GM04503 (cell line): ENCODE results near the gene FEM1C.

Source experiments
- DNase-seq: peaks from one replicate; pipeline ENCODE4 v3.0.0-alpha.2; 2012; ENCODE audit warnings: low read depth

Gene FEM1C

DNA sequence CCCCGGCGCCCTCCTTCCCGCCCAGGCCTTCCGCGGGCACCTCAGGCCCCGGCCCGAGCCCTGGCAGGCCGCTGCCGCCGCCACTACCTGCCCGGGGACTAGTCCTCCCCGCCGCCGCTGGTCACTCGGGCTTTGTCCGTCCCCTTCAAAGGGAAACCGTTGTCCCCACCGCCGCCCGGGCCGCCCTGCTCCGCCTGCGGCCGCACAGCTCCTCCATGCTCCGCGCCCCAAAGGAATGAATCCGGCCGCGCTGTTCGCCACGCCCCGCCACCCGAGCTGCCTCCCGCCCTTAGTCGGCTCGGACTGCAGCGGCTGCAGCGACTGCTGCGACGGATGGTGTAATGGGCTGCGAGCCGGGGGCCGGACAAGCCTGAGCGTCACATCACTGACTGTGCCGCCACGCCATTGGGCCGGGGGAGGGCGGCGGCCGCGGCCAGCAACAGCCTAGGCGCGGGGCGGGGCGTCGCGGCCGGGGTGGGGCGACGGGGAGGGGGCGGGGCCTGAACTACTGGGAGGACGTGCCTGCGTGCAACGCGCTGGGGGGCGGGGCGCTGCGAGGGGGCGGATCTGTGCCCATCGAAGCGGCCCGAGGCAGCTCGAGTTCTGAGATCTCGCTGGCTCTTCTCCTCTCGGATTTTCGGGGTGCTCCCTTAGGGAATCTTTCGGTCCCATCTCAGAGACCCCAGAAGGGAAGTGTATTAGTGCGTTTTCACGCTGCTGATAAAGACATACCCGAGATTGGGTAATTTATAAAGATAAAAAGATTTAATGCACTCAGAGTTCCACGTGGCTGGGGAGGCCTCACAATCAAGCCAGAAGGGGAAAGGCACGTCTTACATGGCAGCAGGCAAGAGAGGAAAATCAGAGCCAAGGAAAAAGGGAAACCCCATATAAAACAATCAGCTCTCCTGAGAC lies at the start of gene FEM1C:
Gene FEM1C (minus strand): TSS at position 340 of the 915 bp plus-strand sequence. CDS start 1,282 bp downstream, outside the sequence.
- peak; percentile 77 for DNase-seq

DNA sequence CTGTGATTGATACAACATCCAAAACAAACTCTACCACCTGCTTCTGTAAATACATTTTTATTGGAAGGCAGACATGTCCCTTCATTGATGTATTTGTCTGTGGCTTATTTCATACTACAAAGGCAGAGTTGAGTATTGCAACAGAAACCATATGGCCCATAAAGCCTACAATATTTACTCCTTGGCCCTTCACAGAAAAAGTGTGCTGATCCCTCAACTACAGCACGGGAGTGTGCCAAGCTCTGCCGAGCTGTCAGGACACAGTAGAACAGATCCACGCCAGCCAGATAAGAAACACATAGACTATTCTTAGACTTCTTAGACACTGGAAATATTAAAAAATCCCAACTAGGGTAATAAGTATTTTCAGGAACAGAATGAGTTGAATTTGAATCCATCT lies 44.5 kb upstream of the FEM1C start:
- DNase-seq, result no peak

DNA sequence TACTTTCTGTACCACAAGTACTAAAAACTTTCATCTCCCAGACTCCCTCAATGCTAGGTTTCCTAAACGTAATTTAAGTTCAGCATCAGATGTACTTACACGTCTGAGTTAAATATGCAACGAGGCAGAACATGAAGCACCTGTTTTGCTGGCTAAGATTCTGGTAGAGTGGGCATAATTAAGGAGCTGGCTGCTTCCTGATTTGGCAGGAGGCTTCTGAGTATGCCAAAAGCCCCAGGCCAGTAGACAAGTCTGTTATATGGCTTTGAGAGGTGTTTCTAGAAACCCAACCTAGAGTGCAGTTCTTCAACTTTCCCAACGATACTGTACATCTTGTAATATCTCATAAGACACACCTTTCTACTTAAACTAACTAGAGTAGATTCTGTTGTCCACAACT lies 44.1 kb upstream of the FEM1C start:
- no peak for DNase-seq

DNA sequence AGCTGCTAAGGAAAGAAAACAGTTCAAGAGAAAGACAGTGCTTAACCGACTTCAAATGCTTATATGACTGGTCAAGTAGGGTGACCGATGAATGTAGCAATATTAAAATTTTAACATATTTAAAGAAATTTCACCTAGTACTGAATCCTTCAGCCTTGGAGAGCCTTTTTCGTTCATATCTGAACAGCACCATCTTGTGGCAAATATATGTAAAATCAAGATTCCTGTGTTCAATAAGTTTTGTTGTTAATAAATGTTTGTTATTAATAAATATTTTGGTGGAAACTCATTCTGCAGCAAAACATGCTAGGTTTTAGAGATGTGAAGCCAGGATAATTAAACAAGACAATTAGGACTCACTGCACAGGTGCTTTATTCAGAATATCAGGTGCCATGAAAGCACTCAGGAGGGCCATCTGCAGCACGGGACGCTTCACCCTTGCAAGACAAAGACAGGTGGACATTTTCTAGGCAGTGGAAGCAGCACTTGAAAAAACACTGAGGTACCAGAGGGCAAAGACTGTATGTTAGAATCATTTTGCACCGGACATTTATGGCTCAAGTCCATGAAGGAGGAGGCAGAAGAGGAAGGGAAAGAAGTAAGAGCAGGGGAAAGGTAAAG lies 42.1 kb upstream of the FEM1C start:
- DNase-seq, result no peak

DNA sequence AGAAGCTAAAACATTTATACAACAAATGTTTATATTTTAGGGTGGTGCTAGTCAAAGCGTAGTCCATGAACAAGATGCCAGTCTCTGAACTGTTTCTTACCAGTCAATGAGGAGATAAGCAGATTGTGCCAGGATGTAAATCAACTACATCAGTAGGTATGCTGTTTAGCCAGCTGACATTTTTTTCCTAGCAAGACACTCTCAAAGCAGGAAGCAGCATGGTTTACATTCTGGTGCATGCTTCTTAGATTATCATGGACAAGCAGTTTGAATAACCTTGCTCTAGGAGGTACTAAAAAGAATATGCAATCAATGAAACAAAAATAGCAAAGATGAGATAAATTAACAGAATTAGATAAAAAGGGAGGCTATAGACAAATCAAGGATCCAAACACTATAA lies 40.7 kb upstream of the FEM1C start:
- no peak for DNase-seq

- no peak for DNase-seq
Observed at GRCh38 chr5:115584501-115584900, 39.9 kb upstream of the FEM1C start.

- peak; percentile 88 for DNase-seq
Observed at GRCh38 chr5:115583474-115583873, 38.9 kb upstream of the FEM1C start.

DNA sequence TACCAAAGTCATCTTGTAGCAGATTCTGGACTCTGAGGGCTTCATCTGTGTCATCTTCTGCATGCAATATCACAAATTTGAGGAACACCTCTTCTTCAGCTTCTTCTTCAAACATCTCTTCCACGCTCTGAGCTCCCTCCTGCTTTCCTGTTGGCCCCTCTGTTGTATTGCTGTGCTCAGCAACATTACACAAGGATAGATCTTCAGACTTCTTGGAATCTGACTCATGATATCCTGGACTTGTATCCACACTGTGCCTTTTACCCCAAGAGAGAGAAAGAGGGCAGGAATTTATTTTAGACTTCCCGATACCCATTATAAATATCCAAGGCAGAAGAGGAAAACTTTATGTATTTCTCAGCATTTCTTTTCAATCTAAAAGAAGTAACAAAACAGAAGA lies 36.4 kb upstream of the FEM1C start:
- DNase-seq, result no peak

GRCh38 chr5:115579747-115580173 lies 35.2 kb upstream of the FEM1C start:
- DNase-seq, result no peak

- no peak for DNase-seq
Observed at GRCh38 chr5:115579216-115579615, 34.6 kb upstream of the FEM1C start.

- no peak for DNase-seq
Observed at GRCh38 chr5:115578657-115579056, 34.1 kb upstream of the FEM1C start.

DNA sequence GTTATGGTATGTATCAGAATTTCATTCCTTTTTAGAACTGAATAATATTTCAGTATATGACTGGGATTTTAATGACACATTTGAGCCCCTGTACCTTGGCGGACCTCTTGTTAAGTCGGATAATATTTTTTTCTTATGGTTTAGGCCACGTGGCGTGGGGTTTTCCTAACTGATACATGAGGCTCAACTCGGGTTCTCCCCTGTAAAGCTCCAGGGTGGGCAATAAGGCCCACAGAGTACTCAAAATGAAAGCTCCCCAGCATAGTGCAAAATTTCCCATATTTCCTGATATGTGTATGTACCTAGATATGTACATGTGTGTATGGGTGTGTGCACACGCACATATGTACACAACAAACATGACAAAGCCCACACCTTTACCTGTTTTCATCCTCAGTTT lies 33.2 kb upstream of the FEM1C start:
- DNase-seq, result no peak

GRCh38 chr5:115577329-115577728 lies 32.8 kb upstream of the FEM1C start:
- no peak for DNase-seq

DNA sequence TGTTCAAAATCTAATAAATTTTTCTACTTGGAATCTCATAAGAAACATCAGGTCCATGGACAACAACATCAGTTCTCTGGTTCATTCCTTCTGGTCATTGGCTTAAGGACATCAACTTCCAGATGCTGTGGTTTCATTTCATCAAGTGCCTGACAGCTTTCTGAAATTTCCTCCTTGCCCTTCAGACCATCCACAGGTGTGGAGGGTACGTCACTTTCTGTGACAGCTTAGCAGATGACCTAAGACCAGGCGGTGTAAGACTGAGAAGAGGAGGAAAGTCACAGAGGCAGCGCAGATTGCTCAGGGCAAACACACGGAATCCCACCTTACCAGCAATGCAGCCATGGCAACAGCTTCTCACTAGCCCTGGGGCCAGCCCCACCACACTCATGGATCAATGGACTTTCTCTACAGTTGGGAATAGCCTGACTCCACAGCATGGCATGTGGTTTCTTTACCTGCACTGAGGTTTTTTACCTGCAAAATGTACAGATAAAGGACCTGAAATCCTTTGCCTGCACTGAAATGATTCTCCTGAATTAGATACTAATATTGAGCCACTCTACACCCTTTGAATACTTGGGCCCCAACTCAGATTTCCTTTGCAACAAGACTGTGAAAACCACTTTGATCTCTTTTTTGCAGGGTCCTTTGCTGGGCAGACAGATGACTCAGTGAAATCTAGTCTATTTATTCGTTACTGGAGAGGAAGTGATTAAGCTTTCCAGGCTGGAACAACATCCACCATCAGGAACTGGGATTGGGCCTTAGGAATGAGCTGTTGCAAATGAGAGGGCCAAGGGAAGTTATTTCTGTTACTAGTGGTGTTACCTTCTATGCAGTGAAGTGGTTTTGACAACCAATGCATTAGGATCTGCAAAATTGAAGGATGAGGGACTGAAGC lies 30.8 kb upstream of the FEM1C start:
- DNase-seq, result no peak

- no peak for DNase-seq
Observed at GRCh38 chr5:115573133-115573532, 28.6 kb upstream of the FEM1C start.

DNA sequence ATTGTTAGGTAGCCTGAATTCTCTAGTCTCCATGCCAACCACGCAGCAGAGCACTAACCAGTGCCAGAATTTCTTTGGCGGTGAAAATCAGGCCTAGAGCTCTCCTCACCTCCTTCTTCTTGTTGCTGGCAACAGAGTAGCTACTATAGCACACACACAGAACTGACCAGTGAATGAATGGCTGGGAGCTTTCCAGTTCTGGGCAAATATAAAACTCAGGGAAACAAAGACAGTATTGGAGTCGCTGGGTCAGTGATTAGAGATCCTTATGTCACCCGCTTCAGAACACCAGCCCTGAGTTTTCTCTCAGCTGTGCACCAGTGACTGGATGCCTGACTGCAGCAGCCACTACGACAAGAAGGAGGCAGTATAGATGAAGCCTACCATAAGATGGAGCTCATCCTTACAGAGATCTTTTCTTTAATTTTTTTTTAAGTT lies 26.9 kb upstream of the FEM1C start:
- DNase-seq, result no peak

- DNase-seq, result no peak
Observed at GRCh38 chr5:115568668-115569067, 24.1 kb upstream of the FEM1C start.

- DNase-seq, result no peak
Observed at GRCh38 chr5:115565233-115565632, 20.7 kb upstream of the FEM1C start.

GRCh38 chr5:115561176-115561575 lies 16.6 kb upstream of the FEM1C start:
- no peak for DNase-seq

DNA sequence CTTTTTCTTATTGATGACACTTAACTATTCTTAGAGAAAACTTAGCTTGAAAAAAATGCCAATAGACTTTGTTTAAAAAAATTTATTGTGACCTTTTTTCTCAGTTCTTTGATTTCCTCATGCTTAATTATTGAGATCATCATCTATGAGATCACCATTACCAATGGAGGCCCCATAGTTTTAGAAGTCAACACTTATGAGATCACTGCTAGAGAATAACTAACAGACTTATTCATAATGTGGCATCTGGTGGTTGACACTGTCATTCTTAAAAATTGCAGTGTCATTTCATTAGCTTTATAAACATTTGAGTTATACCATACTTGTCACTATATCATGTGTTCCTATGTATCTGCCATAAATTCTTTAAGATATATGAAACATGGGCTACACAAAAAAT lies 14.9 kb upstream of the FEM1C start:
- DNase-seq, result no peak

DNA sequence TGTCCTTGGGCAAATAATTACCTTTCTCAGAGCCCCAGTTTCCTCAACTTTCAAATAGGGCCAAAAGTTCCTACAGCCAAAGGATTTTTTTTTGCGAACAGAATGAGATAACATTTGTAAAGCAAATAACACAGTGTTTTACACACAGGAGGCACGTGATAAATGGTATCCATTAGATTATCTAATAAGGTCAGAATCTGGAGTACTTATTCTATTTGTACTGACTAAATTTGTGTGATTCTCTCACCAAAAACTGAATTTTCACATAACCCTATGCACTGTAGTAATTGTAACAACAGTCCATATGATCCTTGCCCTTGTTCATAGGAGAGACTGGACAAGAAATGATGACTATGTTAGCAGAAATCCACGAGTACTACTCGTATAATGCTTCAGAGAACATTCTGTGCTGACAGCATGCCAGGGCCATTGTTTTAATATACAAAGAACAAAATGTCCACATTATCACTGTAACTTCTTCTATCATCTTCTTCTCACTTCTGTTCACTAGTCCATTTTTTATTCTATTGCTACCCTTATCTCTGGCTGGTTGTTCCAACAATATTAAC lies 13.9 kb upstream of the FEM1C start:
- no peak for DNase-seq
